Activated naive CD4-positive, alpha-beta T cell treated with anti-CD3 and anti-CD28 coated beads, Interleukin-2, amount 50 U/mL, for 16 hours (primary cell): ENCODE results near the gene AIDA.
A peak's percentile ranks its signal among the peaks of the same experiment; 100 is the strongest.
"Not testable (repeated sequence)": the region's sequence is repeated elsewhere in the genome, so short reads cannot be mapped to it uniquely, and the experiment has no call there.

Source experiments
- DNase-seq: peaks from one replicate; pipeline ENCODE4 v3.0.0-alpha.2; 2020

AIDA gene

DNA sequence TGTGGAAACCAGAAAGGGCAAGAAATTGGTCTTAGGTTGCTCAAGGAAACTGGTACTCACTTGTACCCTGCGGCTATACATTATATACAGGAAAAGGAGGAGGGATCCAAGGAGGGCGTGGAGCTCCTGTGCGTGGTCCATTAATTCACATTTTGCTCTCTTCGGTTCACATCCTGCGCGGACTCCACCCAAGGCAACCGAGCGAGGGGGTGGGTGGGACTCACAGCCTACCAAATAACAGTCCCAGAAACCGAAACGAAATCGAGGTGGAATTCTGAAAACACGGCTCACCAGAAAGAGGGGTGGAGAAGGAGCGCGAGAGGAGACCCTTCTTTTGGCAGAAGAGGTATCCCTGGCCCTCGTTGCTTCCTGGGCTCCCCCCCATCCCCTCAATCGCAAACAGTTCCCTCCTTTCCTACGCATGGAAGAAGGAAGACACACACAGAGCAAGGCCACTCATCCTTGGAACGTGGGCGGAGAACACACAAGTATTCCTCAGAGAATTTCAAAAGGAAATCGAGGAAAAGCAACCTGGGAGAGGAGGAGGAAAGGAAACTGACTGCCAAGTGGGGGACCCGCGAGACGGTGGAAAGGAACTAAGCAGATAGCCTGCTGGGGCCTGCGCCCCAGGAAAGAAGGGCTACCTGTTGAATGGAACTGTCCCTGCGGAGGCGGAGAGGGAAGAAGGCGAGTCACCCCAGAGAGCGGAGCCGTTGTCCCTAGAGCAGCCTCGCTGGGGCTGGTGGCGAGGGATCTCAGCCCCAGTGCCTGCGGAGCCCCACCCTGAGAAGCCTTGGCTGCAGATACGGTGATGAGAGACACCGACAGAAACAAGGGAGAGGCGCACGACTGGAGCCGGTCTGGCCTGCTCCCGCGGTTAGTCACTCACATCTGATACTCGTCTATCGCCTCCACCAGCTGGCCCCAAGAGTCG, 705 bp downstream of the AIDA start:
- DNase-seq, result peak; percentile 58

GRCh38 chr1:222709700-222710153, 2.6 kb downstream of the AIDA start:
- no peak for DNase-seq

- DNase-seq, result no peak
Observed at GRCh38 chr1:222706815-222707214, 5.5 kb downstream of the AIDA start.

- DNase-seq, result no peak
Observed at GRCh38 chr1:222704260-222704659, 8.0 kb downstream of the AIDA start.

DNA sequence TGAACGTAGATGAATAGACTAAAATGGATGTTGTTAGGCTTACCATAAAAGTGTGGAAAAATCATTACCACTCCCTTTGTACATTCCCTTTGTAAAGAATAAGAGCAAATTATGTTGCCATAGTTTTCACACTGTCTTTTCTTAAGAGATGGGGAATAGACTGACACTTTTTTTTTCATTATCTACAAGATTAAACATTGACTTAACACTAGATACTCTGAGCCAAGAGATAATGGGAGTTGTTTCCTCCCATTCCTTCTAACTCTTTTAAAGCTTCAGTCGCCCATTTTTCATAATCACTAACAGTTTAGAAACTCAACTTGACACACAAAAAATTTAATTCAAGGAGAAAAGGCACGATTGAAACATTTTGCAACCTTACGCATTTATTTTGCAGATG, 10.1 kb downstream of the AIDA start:
- no peak for DNase-seq

DNA sequence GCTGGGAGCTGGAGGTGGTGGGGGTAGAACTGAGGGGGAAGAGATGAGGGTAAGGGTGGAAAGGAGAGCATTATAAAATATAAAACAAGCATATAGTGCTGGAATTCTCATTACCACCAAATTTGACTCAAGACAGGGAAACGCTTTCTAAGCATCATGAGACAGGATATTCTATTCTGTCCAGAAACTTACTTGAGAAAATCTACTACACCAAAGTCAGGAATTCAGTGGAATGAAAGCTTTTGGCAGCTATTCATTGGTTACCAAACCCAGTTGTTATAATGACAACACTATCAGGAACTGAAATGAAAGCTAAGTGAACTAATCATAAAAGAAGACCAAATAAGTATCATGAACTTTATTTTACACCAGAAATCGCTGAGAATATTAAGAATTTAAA, 14.5 kb downstream of the AIDA start:
- DNase-seq, result no peak

DNA sequence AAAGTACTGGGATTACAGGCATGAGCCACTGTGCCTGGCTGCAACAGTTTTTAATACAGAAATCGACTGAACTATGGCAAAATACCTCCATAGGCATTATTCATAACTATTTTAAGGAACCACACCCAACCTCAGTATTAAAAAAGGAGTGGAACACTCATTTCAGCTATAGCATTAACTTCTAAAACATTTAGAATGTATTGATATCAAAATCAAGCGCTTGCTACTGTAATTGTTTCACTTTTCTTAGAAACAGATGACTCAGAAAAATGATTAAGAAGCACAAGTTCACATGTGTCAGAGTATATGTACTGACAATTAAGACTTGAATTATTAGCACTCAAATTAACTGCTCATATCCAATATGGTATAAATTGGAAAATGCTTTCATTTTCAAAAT, 15.1 kb downstream of the AIDA start:
- no peak for DNase-seq

DNA sequence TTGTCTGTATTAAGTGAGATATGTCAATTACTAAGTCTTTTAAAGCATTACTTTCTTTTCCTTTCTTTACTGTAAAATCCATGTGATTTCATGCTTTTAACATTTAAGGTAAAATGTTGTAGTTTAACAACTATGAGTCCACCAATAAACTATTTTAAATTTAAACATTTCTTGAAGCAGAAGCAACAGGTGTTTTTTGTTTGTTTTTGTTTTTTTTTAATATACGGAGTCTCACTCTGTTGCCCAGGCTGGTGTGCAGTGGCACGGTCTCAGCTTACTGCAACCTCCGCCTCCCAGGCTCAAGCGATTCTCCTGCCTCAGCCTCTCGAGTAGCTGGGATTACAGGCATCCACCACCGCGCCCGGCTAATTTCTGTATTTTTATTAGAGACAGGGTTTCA, 15.6 kb downstream of the AIDA start:
- DNase-seq, result no peak

- no peak for DNase-seq
Observed at GRCh38 chr1:222694927-222695326, 17.4 kb downstream of the AIDA start.

- no peak for DNase-seq
Observed at GRCh38 chr1:222691016-222691415, 21.3 kb downstream of the AIDA start.

- DNase-seq, result no peak
Observed at GRCh38 chr1:222680080-222680479, 32.2 kb downstream of the AIDA start.

DNA sequence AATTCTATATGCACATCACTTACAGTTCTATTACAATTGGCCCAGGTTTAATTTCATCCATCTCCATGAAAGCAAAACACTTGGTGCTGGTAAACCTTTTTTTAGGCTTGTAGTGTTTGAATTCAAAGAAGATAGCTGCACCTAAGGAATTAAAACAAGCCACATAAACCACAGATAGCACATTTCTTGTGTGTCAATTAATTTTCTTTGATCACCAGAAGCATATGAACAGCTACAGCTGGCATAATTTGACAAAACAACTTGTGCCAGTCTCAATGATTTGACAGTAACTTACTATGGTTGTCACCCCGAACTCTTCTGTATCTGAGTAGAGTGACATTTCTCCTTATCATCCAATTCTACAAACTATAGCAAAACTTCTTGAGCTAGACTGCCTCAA, 42.2 kb downstream of the AIDA start:
- DNase-seq, result no peak

- DNase-seq, result not testable (repeated sequence)
Observed at GRCh38 chr1:222669107-222669506, 43.2 kb downstream of the AIDA start.

GRCh38 chr1:222668184-222668583, 44.1 kb downstream of the AIDA start:
- not testable (repeated sequence) for DNase-seq

GRCh38 chr1:222665964-222666363, 46.3 kb downstream of the AIDA start:
- no peak for DNase-seq

DNA sequence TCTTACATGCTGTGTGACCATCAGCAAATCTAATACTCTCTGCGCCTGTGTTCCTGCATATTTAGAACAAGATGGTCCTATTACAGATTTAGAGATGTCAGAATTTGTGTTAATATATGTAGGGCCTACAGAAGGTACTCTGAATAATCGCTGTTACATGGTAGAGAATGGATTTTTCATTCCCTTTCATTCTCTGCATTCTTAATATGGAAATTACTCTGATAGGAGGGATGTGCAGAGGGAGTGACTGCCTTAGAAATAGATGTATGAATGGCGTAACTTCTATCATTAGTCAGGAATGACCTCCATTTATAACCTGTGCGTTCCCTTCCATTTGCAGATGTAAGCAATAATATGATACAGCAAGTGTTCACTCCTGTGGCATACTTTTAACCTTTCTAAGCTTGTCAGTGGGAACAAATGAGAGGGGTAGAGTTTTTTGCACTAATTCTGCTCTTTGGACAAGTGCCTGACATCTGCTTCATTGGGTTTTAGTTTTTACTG, 48.8 kb downstream of the AIDA start:
- DNase-seq, result no peak

DNA sequence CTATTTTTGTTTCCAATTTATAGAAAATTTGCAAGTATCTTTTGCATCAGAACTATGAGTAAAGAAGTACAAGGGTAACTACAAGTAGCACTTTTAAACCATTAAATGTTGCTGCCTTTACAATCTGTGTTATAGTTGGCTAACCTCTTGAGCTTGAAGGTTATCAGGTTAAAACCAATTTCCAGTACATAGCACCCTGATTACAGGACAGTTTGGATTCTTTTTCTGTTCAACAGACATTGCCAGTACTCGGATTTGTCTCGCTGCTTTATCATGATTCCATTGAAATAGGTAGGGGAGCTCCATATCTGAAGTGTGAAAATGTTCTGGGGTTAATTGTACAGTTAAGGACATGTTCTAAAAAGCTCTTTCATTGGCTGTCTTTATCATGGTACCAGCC, 54.4 kb downstream of the AIDA start:
- no peak for DNase-seq

DNA sequence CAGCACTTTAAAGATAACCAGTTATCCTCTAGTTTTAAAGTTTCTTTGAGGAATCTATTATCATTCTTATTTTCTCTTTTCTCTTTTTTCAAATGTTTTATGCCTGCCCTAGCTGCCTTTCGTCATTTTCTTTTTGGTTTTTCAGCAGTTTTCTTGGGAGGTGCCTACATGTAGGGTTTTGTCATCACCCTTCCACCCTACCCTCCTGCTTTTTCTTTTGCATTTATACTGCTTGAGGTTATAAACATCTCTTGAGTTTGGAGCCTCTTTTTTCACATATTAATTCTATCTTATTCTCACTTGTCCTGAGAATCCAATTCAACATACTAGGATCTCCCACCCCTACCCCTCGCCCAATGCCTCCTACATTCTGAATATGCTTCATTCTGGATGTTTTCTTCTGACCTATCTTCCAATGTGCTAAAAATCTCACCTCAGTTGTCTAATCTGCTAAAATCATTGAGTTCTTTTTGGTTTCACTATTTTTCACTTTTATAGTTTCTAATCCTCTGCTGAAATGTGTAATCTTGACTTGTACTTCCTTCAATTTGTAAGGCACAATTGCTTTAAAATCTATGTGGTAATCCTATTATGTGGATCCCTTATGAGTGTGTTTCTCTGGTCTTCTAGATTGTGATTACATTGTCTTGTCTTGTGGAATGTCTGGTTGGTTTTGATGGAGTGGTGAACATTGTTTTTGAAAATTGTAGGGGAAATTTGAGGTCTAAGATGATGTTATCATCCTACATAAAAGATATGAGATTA, 55.7 kb downstream of the AIDA start:
- DNase-seq, result no peak

GRCh38 chr1:222654849-222655248, 57.4 kb downstream of the AIDA start:
- peak; percentile 59 for DNase-seq

- no peak for DNase-seq
Observed at GRCh38 chr1:222653178-222653827, 59.0 kb downstream of the AIDA start.

GRCh38 chr1:222652676-222653075, 59.6 kb downstream of the AIDA start:
- no peak for DNase-seq

GRCh38 chr1:222644636-222644980, 67.7 kb downstream of the AIDA start:
- no peak for DNase-seq

GRCh38 chr1:222643938-222644635, 68.2 kb downstream of the AIDA start:
- peak; percentile 98 for DNase-seq
